Measurements from ENCODE around the gene SERAC1. TPM values are rescaled to one million over a fixed set of nuclear protein-coding genes. Genes with fewer than 3 reads are reported as not detected.

Gene SERAC1
- total RNA-seq, 6 experiments from 2014 or later: 3.0 to 5.1 (median 4.4) TPM

DNA sequence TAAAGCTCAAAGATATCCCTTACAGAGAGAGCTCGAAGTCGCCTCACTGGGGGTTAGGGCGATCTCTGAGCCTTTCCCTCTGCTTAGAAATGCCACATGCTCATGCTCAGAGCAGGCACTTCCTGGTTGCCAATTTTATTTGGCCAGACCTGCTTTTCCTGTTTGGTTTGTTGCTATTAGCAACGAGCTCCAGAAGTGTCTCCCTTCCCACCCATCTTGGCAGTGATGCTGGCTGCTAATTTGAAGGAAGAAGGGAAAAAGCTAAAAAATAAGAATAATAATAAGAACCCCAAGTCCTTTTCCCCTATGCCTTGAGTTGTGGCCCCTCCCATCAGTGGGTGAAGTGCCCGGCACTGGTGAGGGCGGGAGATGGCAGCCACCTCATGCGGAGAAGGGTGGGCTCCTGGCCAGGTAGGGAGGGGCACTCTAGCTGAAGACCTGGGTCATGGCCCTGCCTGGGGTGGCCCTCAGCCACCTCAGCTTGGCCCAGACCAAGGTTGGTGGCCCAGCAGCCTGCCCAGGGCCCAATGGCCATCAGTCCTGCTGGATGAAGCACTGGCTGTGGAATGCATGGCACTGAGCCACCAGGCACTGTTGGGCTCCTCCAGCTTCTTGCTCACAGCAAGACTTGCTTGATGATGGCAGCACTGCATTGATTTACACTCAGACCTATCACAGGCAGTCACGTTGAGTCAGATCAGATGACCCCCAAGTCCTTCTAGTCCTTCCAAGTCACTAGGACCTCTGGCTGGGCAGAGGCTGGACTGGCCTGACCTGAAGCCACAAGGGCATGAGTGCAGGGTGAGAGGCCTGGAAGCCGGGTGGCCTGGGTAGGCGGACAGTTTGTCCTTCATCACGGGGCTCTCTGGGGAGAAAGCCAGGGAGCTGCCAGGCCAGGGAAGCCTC, 107.4 kb downstream of the SERAC1 start:
- H3K27me3 ChIP-seq: no peaks in the 10 kb centered on the region
- peak; percentile 74 to 86 (median 76) for DNase-seq
- intact Hi-C loops (cut with DNase I): no loop called here

More for the DNA sequence above, 107.4 kb downstream of the SERAC1 start:
- Histone ChIP-seq H3K36me3 (peaks cover 0 to 7% (median 0%) of the 10 kb centered on the region in 4 donors), H3K4me3 (no peak overlapping the region), H3K9me3 (no peaks in the 10 kb centered on the region), H3K4me1 (peaks cover 0 to 12% (median 0%) of the 10 kb centered on the region in 4 donors), H3K27ac (peak overlapping the region in 2 of 3 donors; percentile 40 to 63)
- ATAC-seq: peak; percentile 51 to 92 (median 79)
- WGBS (ENCODE audit: insufficient coverage, low coverage, low lambda C conversion rate, missing lambda C conversion rate): 60% methylated on average over 5 of the region's 11 CpGs
- TF ChIP-seq CTCF (IDR thresholded peaks at IDR 0.05): no peak
- TF ChIP-seq POLR2A (IDR thresholded peaks at IDR 0.05): no peak

Other genes starting within 250 kb of the SERAC1 start
- 1 to 10 TPM; 3.2 to 7.4 (median 4.2) TPM for gene SYNJ2, start 186.4 kb downstream of the SERAC1 start, total RNA-seq
- 10 to 100 TPM in 4 of 6 experiments, 1 to 10 TPM in 2; 3.4 to 16.3 (median 11.8) TPM for gene GTF2H5, start 88 bp upstream of the SERAC1 start, total RNA-seq
- 10 to 100 TPM; 27.0 to 42.4 (median 32.3) TPM for gene TULP4, start 144.2 kb upstream of the SERAC1 start, total RNA-seq